GM12878 (cell line): ENCODE measurements around the gene TBCD. TPM values are rescaled to one million over a fixed set of nuclear protein-coding genes. Genes with fewer than 3 reads are reported as not detected.

Experiments used
- ATAC-seq: fragments of 200-7000 bp; cut with Tn5 transposase; 3 replicates; pipeline ENCODE4 v1.9.1; 2020; ENCODE audit warnings: mild to moderate bottlenecking, moderate library complexity
- BruUV-seq: library from RNA; stranded (reverse); fragments of 400-500 nt; replicated peaks from 2 replicates; lab custom pipeline; 2021; lab: Mats Ljungman, UMichigan
- CTCF ChIA-PET: fragments of 300-600 bp; sonication (Branson Sonifier 250); formaldehyde crosslinking; extraction: SDS; loops from one replicate; lab custom pipeline; 2021; ENCODE audit warnings: inconsistent platforms; lab: Yijun Ruan, JAX
- POLR2A ChIA-PET: fragments of 350-600 bp; formaldehyde crosslinking; extraction: SDS; loops from one replicate; lab custom pipeline; 2021; ENCODE audit warnings: inconsistent platforms; lab: Charles Lee
- RAD21 ChIA-PET: fragments of 300-600 bp; sonication (Branson Sonifier 250); formaldehyde crosslinking; loops from one replicate; lab custom pipeline; 2023; ENCODE audit warnings: antibody characterized with exemption; ENCODE audit not compliant: unreplicated experiment; lab: Charles Lee
- SMC1A ChIA-PET: fragments of 300-600 bp; sonication (Branson Sonifier 250); formaldehyde crosslinking; loops from one replicate; lab custom pipeline; 2023; ENCODE audit not compliant: unreplicated experiment, uncharacterized antibody; lab: Charles Lee
- DNase-seq: peaks from one replicate; pipeline ENCODE4 v3.0.0-alpha.2; 2011; ENCODE audit warnings: low read depth, low spot score
- FAIRE-seq: peaks from 3 replicates; lab custom pipeline; 2011; peaks lifted over from hg19 to GRCh38; lab: Jason Lieb, UNC
- H2AFZ ChIP-seq: 2 replicates; pipeline ENCODE4 v1.6.0; 2011; ENCODE audit warnings: low read depth, low read length, control low read depth; ENCODE audit not compliant: control insufficient read depth
- H3K27ac ChIP-seq: 2 replicates; pipeline ENCODE4 v1.5.1; 2011; ENCODE audit warnings: control low read depth; ENCODE audit not compliant: control insufficient read depth, insufficient read depth
- H3K27me3 ChIP-seq, 2 experiments: replicated peaks in 1 of 2; 2 replicates each; pipeline versions ENCODE4 v1.6.0 to v1.6.1; 2011; ENCODE audit warnings: low read length in 1 of 2; ENCODE audit not compliant: control insufficient read depth in 2 of 2, insufficient read depth in 2 of 2
- H3K36me3 ChIP-seq, 2 experiments: 2 replicates each; pipeline ENCODE4 v1.5.1; 2011; ENCODE audit warnings: low read length in 1 of 2; ENCODE audit not compliant: control insufficient read depth in 2 of 2, insufficient read depth in 2 of 2
- H3K4me1 ChIP-seq: 2 replicates; pipeline ENCODE4 v1.6.1; 2011; ENCODE audit warnings: mild to moderate bottlenecking, low read length, moderate library complexity, mixed read lengths; ENCODE audit not compliant: control insufficient read depth, insufficient read depth
- H3K4me2 ChIP-seq: 2 replicates; pipeline ENCODE4 v1.6.0; 2011; ENCODE audit warnings: control low read depth; ENCODE audit not compliant: control insufficient read depth, insufficient read depth
- H3K4me3 ChIP-seq: fragments of 200-600 bp; sonication (generic); 2 replicates; pipeline ENCODE4 v1.5.1; 2016
- H3K79me2 ChIP-seq: 2 replicates; pipeline ENCODE4 v1.6.0; 2011; ENCODE audit warnings: low read length; ENCODE audit not compliant: control insufficient read depth, insufficient read depth
- H3K9ac ChIP-seq: 2 replicates; pipeline ENCODE4 v1.8.0; 2011; ENCODE audit warnings: low read length, control low read depth, mixed read lengths; ENCODE audit not compliant: control insufficient read depth, insufficient read depth
- H3K9me3 ChIP-seq: replicated peaks from 3 replicates; pipeline ENCODE4 v1.5.1; 2011; ENCODE audit warnings: mild to moderate bottlenecking, low read length; ENCODE audit not compliant: control insufficient read depth, insufficient read depth
- H4K20me1 ChIP-seq: 2 replicates; pipeline ENCODE4 v1.6.0; 2011; ENCODE audit not compliant: control insufficient read depth, insufficient read depth
- FOS ChIP-seq: IDR thresholded peaks from 3 replicates; pipeline ENCODE4 v1.6.1; 2011; ENCODE audit warnings: borderline replicate concordance; ENCODE audit not compliant: insufficient read length; ENCODE audit errors: extremely low read depth
- IRF4 ChIP-seq: IDR thresholded peaks from 2 replicates; pipeline ENCODE4 v1.6.1; 2011; ENCODE audit warnings: low read depth, low read length
- IRF5 ChIP-seq: fragments of 450-650 bp; IDR thresholded peaks from 2 replicates; pipeline ENCODE4 v1.6.1; 2017; ENCODE audit warnings: borderline replicate concordance
- JUND ChIP-seq: IDR thresholded peaks from 2 replicates; pipeline ENCODE4 v1.6.1; 2012; ENCODE audit warnings: low read depth, mild to moderate bottlenecking, low read length, improper control_type of control experiment, moderate library complexity
- MLLT1 ChIP-seq: fragments of 450-650 bp; IDR thresholded peaks from 2 replicates; pipeline ENCODE4 v1.6.1; 2016; ENCODE audit warnings: mild to moderate bottlenecking
- NBN ChIP-seq: fragments of 450-650 bp; IDR thresholded peaks from 2 replicates; pipeline ENCODE4 v1.6.1; 2016
- PML ChIP-seq: IDR thresholded peaks from 2 replicates; pipeline ENCODE4 v1.6.1; 2012; ENCODE audit warnings: low read length, inconsistent platforms
- RFX5 ChIP-seq: IDR thresholded peaks from 2 replicates; pipeline ENCODE4 v1.6.1; 2011; ENCODE audit warnings: low read depth, low read length, improper control_type of control experiment
- SMAD1 ChIP-seq: fragments of 450-650 bp; IDR thresholded peaks from 2 replicates; pipeline ENCODE4 v1.6.1; 2018; ENCODE audit warnings: mild to moderate bottlenecking, low read depth; ENCODE audit not compliant: partially characterized antibody
- STAT1 ChIP-seq: fragments of 450-650 bp; conservative IDR thresholded peaks from 2 replicates; pipeline ENCODE4 v1.6.1; 2014; ENCODE audit warnings: antibody characterized with exemption, mild to moderate bottlenecking
- SUZ12 ChIP-seq: fragments of 200-600 bp; sonication (generic); IDR thresholded peaks from one replicate; pipeline ENCODE4 v1.6.1; 2018; ENCODE audit warnings: antibody characterized with exemption, mild to moderate bottlenecking; ENCODE audit not compliant: unreplicated experiment
- ZBTB4 ChIP-seq: fragments of 450-650 bp; formaldehyde crosslinking; IDR thresholded peaks from 2 replicates; pipeline ENCODE4 v1.4.0; 2022; ENCODE audit warnings: mild to moderate bottlenecking, moderate library complexity
- WGBS: methylation state at CpG from one replicate; pipeline ENCODE4 v1.1.6; 2016; ENCODE audit warnings: low lambda C conversion rate; ENCODE audit not compliant: insufficient replicate concordance, insufficient coverage; ENCODE audit errors: missing lambda C conversion rate; 5-methylcytosine and 5-hydroxymethylcytosine counted together
- in situ Hi-C: fragments of 300-500 bp; cut with MboI; formaldehyde crosslinking; loops from 9 replicates; pipeline ENCODE4 v1.14.3; 2018; ENCODE audit warnings: mixed read lengths
- intact Hi-C: fragments of 100-400 bp; cut with micrococcal nuclease; formaldehyde crosslinking; loops from one replicate; pipeline ENCODE4 v1.14.2; 2022; ENCODE audit not compliant: unreplicated experiment
- polyA plus RNA-seq, 11 experiments: library from polyadenylated mRNA; depleted of rRNA in 4 of 11; unstranded in 6 of 11; stranded (reverse) in 5 of 11; fragments of >200 nt; fragmentation: Nextera tagmentation in 4 of 11; fragmentation: Illumina TruSeq in 1 of 11; extraction: Ambion mirVana in 4 of 11; extraction: Trizol in 1 of 11; gene quantifications; 1 replicate in 1 of 11; 2 replicates in 10 of 11; pipeline versions ENCODE4 v1.2.1 to v1.2.3, GENCODE V29; 2011 to 2016; ENCODE audit warnings: inconsistent platforms in 2 of 11, missing spikeins in 2 of 11, low read depth in 1 of 11
- total RNA-seq, 4 experiments: library from RNA; depleted of rRNA in 3 of 4; stranded (reverse); fragments of >200 nt in 3 of 4; fragmentation: Illumina TruSeq in 1 of 4; extraction: Trizol in 1 of 4; gene quantifications; 2 replicates each; pipeline versions ENCODE4 v1.2.1 to v1.2.3, GENCODE V29; 2013 to 2021
- TF ChIP-seq, protein P1 (sequence below): fragments of 450-650 bp; IDR thresholded peaks from 2 replicates; pipeline ENCODE4 v1.6.1; 2017; ENCODE audit warnings: mild to moderate bottlenecking, moderate library complexity

Gene TBCD
- total and polyA plus RNA-seq, 10 of the 15 experiments (the other 5 are each of a cell fraction or from before 2014, with no cell fraction given), result 10.3 to 114 (median 52.4) TPM

DNA sequence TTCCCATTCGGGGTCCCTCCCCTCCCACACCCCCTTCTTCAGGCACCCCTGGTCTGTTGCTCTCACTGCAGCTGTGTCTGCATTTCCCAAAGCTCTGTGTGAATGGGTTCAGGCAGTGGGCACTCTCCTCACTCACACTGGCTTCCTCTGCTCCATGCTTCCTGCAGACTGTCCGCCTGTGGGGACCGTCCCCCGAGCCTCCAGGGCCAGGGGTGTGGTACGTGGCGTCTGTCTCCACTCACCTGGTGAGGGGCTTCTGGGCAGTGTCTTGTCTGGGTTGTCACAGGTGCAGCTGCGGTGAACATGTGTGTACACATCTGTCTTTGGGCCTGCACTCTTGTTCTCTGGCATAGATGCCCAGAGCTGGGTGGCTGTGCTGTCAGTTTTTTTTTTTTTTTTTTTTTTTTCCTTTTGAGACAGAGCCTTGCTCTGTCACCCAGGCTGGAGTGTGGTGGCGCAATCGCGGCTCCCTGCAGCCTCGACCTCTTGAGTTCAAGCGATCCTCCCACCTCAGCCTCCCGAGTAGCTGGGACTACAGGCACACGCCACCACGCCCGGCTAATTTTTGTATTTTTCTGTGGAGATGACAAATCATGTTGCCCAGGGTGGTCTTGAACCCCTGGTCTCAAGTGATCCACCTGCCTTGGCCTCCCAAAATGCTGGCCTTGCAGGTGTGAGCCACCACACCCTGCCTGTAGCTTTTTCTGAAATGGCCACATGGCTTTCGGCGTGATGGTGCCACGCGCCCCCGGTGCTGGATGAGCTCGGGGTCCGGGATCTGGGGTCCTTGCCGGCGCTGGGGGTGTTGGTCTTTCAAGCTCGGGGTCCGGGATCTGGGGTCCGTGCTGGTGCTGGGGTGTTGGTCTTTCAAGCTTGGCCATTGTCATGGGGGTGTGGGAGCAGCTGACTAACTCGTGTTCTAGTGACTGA lies 144.5 kb downstream of the TBCD start:
- intact Hi-C loops, result no loop called here
- no peaks in the 10 kb centered on the region; the same call in 1 of the 2 replicates for H3K79me2 ChIP-seq
- H2AFZ ChIP-seq, result no peak overlapping the region
- no TSS peak for BruUV-seq
- DNase-seq (no peak), FAIRE-seq (no peak), ATAC-seq (no peak)
- H3K9me3 ChIP-seq, result no peaks in the 10 kb centered on the region
- H3K4me3 ChIP-seq, result no peak overlapping the region
- H3K4me1 ChIP-seq, result no peaks in the 10 kb centered on the region
- 94% methylated on average over 26 of the region's 29 CpGs for WGBS
- H3K27me3 ChIP-seq, result no peaks in the 10 kb centered on the region
- no peak overlapping the region for H3K9ac ChIP-seq
- H3K4me2 ChIP-seq, result no peak overlapping the region
- H4K20me1 ChIP-seq, result no peaks in the 10 kb centered on the region
- ChIA-PET CTCF (no interaction called here), RAD21 (no interaction called here), SMC1A (interaction anchor here (1.6 kb wide), 1 partner anchor 20 kb away, joined by 4 read pairs; no protein-coding TSS in a partner anchor), POLR2A (no interaction called here)
- no peak overlapping the region for H3K27ac ChIP-seq
- peaks cover 6 to 27% of the 10 kb centered on the region in 2 experiments for H3K36me3 ChIP-seq
- in situ Hi-C loops, result no loop called here
- TF ChIP-seq JUND, result no peak
- TF ChIP-seq IRF5, result no peak
- TF ChIP-seq RFX5, result no peak
- TF ChIP-seq NBN, result no peak
- TF ChIP-seq SMAD1, result no peak
- TF ChIP-seq SUZ12, result no peak
- no peak for TF ChIP-seq STAT1
- no peak for TF ChIP-seq IRF4
- no peak for TF ChIP-seq MLLT1
- TF ChIP-seq, protein P1, sequence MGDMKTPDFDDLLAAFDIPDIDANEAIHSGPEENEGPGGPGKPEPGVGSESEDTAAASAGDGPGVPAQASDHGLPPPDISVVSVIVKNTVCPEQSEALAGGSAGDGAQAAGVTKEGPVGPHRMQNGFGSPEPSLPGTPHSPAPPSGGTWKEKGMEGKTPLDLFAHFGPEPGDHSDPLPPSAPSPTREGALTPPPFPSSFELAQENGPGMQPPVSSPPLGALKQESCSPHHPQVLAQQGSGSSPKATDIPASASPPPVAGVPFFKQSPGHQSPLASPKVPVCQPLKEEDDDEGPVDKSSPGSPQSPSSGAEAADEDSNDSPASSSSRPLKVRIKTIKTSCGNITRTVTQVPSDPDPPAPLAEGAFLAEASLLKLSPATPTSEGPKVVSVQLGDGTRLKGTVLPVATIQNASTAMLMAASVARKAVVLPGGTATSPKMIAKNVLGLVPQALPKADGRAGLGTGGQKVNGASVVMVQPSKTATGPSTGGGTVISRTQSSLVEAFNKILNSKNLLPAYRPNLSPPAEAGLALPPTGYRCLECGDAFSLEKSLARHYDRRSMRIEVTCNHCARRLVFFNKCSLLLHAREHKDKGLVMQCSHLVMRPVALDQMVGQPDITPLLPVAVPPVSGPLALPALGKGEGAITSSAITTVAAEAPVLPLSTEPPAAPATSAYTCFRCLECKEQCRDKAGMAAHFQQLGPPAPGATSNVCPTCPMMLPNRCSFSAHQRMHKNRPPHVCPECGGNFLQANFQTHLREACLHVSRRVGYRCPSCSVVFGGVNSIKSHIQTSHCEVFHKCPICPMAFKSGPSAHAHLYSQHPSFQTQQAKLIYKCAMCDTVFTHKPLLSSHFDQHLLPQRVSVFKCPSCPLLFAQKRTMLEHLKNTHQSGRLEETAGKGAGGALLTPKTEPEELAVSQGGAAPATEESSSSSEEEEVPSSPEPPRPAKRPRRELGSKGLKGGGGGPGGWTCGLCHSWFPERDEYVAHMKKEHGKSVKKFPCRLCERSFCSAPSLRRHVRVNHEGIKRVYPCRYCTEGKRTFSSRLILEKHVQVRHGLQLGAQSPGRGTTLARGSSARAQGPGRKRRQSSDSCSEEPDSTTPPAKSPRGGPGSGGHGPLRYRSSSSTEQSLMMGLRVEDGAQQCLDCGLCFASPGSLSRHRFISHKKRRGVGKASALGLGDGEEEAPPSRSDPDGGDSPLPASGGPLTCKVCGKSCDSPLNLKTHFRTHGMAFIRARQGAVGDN, result no peak
- no peak for TF ChIP-seq FOS
- no peak for TF ChIP-seq ZBTB4
- TF ChIP-seq PML, result no peak
